ENCODE measurements around the gene CDK4. TPM values are rescaled to one million over a fixed set of nuclear protein-coding genes. Genes with fewer than 3 reads are reported as not detected.
A peak's percentile ranks its signal among the peaks of the same experiment; 100 is the strongest.

The CDK4 gene
- total RNA-seq, 1 donor from 2014 or later: 120 TPM

DNA sequence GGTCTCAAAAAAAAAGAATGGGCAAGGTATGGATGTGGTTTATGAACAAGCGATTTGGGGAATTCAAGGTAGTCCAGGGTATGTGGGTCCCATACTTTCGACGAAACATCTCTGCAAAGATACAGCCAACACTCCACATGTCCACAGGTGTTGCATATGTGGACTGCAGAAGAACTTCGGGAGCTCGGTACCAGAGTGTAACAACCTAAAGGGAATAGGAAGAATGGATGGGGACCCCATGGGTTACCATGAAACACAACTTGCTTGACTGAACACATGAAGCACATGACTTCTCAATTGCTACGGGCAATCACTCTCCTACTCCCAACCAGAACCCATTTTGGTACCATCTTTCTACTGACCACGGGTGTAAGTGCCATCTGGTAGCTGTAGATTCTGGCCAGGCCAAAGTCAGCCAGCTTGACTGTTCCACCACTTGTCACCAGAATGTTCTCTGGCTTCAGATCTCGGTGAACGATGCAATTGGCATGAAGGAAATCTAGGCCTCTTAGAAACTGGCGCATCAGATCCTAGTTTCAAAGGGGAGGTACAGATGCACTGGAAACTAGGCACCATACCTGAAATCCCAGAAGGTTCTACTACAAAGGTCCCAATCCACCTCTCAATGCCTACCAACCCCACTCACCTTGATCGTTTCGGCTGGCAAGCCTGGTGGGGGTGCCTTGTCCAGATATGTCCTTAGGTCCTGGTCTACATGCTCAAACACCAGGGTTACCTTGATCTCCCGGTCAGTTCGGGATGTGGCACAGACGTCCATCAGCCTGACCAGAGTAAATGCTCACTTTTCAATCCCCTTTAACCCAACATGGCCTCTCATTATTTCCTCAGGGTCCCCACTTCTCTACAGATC lies 1.3 kb downstream of the CDK4 start:
- Mint-ChIP-seq H3K27ac (ENCODE audit: unreplicated experiment) (peak overlapping the region; percentile 99), H3K4me3 (ENCODE audit: unreplicated experiment) (peak overlapping the region; percentile 100)
- DNase-seq (ENCODE audit: low spot score): no peak

DNA sequence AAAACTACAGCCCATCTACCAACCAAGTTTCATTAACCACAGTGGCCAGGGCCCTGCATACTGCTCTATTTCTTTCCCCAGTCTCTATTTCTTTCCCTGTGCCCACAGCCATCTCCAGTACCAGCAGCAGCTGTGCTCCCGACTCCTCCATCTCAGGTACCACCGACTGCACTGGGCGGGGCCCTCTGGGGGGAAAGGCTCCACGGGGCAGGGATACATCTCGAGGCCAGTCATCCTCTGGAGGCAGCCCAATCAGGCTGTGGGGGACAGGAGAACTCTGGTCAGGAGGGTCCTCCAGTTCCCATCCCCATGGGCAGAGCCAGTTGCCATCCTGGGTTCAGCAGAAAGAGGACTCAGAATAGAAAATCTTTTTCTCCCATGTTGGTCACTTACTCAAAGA lies 3.0 kb downstream of the CDK4 start:
- H3K27me3 Mint-ChIP-seq (ENCODE audit: unreplicated experiment): peaks cover 20% of the 10 kb centered on the region
- DNase-seq (ENCODE audit: low spot score): no peak
- H3K4me3 Mint-ChIP-seq (ENCODE audit: unreplicated experiment): peak overlapping the region; percentile 73
- TF ChIP-seq, protein P1, sequence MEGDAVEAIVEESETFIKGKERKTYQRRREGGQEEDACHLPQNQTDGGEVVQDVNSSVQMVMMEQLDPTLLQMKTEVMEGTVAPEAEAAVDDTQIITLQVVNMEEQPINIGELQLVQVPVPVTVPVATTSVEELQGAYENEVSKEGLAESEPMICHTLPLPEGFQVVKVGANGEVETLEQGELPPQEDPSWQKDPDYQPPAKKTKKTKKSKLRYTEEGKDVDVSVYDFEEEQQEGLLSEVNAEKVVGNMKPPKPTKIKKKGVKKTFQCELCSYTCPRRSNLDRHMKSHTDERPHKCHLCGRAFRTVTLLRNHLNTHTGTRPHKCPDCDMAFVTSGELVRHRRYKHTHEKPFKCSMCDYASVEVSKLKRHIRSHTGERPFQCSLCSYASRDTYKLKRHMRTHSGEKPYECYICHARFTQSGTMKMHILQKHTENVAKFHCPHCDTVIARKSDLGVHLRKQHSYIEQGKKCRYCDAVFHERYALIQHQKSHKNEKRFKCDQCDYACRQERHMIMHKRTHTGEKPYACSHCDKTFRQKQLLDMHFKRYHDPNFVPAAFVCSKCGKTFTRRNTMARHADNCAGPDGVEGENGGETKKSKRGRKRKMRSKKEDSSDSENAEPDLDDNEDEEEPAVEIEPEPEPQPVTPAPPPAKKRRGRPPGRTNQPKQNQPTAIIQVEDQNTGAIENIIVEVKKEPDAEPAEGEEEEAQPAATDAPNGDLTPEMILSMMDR (IDR thresholded peaks at IDR 0.05; ENCODE audit: unreplicated experiment): no peak
- H3K4me1 Mint-ChIP-seq (ENCODE audit: unreplicated experiment): peaks cover 58% of the 10 kb centered on the region
- H3K27ac Mint-ChIP-seq (ENCODE audit: unreplicated experiment): no peak overlapping the region
- H3K36me3 Mint-ChIP-seq (ENCODE audit: low read depth, unreplicated experiment): peaks cover 46% of the 10 kb centered on the region
- H3K9me3 Mint-ChIP-seq (ENCODE audit: unreplicated experiment): no peaks in the 10 kb centered on the region

More for the DNA sequence above, 1.3 kb downstream of the CDK4 start:
- Mint-ChIP-seq H3K27me3 (ENCODE audit: unreplicated experiment) (peaks cover 24% of the 10 kb centered on the region), H3K9me3 (ENCODE audit: unreplicated experiment) (no peaks in the 10 kb centered on the region), H3K36me3 (ENCODE audit: low read depth, unreplicated experiment) (peaks cover 53% of the 10 kb centered on the region), H3K4me1 (ENCODE audit: unreplicated experiment) (peaks cover 50% of the 10 kb centered on the region)
- TF ChIP-seq, protein P1 (IDR thresholded peaks at IDR 0.05; ENCODE audit: unreplicated experiment): no peak

DNA sequence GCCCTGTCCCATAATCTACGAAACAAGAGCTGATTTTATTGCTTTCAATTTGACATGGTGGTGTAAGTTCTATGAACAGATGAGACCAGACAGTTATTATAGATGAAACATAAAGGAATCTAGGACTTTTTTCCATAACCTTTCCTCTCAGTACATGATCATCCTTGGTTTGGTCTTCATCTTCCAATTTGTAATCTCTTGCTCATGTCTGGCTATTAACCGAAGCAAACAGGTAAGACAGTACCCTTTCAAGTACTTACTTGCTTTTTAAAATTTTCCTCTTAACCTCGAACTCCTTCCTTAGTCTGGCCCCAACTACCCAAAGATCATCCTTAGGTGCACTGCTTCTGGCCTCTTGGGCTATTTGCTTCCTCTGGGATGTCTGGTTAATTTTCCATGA lies 6.1 kb downstream of the CDK4 start:
- Mint-ChIP-seq H3K4me1 (ENCODE audit: unreplicated experiment) (peaks cover 46% of the 10 kb centered on the region), H3K9me3 (ENCODE audit: unreplicated experiment) (no peaks in the 10 kb centered on the region), H3K27me3 (ENCODE audit: unreplicated experiment) (peaks cover 13% of the 10 kb centered on the region), H3K4me3 (ENCODE audit: unreplicated experiment) (peak overlapping the region; percentile 97), H3K36me3 (ENCODE audit: low read depth, unreplicated experiment) (peaks cover 35% of the 10 kb centered on the region), H3K27ac (ENCODE audit: unreplicated experiment) (peak overlapping the region; percentile 99)
- TF ChIP-seq, protein P1 (IDR thresholded peaks at IDR 0.05; ENCODE audit: unreplicated experiment): no peak
- no peak for DNase-seq (ENCODE audit: low spot score)

DNA sequence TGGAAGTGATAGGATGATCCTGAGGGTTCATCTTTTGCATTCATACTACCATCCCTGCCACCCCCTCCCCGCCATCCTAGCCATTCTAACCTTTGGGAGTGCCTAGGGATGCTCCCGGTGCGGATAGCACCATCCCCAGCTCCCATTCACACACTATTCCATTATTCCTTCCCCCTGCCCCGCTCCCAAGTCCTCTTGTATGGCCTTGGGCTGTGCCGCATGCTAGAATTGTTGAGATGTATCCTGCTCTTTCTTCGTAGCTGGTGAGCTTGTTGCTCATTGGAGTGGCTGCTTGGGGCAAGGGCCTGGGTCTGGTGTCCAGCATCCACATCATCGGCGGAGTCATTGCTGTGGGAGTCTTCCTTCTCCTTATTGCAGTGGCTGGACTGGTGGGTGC lies 6.6 kb downstream of the CDK4 start:
- Mint-ChIP-seq H3K9me3 (ENCODE audit: unreplicated experiment) (no peaks in the 10 kb centered on the region), H3K27me3 (ENCODE audit: unreplicated experiment) (peaks cover 16% of the 10 kb centered on the region), H3K4me3 (ENCODE audit: unreplicated experiment) (peak overlapping the region; percentile 97), H3K27ac (ENCODE audit: unreplicated experiment) (peak overlapping the region; percentile 99), H3K36me3 (ENCODE audit: low read depth, unreplicated experiment) (peaks cover 30% of the 10 kb centered on the region), H3K4me1 (ENCODE audit: unreplicated experiment) (peaks cover 47% of the 10 kb centered on the region)
- TF ChIP-seq, protein P1 (IDR thresholded peaks at IDR 0.05; ENCODE audit: unreplicated experiment): no peak
- DNase-seq (ENCODE audit: low spot score): no peak

Data from endothelial cell (in vitro differentiated cells).